HG03066 (cell line): ENCODE measurements around the gene CR1L.
"Not testable (repeated sequence)": the region's sequence is repeated elsewhere in the genome, so short reads cannot be mapped to it uniquely, and the experiment has no call there.

Experiments
- ATAC-seq: cut with Tn5 transposase; IDR thresholded peaks from one replicate; pipeline ENCODE4 v1.9.1; 2021; ENCODE audit warnings: low read depth; ENCODE audit not compliant: unreplicated experiment

CR1L gene

GRCh38 chr1:207676153-207676552 lies 31.2 kb downstream of the CR1L start:
- ATAC-seq, result no peak

- not testable (repeated sequence) for ATAC-seq
Observed at GRCh38 chr1:207680590-207681388, 35.9 kb downstream of the CR1L start.

GRCh38 chr1:207682872-207683434 lies 38.0 kb downstream of the CR1L start:
- not testable (repeated sequence) for ATAC-seq

- ATAC-seq, result not testable (repeated sequence)
Observed at GRCh38 chr1:207690551-207690950, 45.6 kb downstream of the CR1L start.

GRCh38 chr1:207691010-207691409 lies 46.1 kb downstream of the CR1L start:
- no peak for ATAC-seq

GRCh38 chr1:207691841-207692240 lies 46.9 kb downstream of the CR1L start:
- no peak for ATAC-seq

GRCh38 chr1:207692291-207692690 lies 47.4 kb downstream of the CR1L start:
- not testable (repeated sequence) for ATAC-seq

GRCh38 chr1:207695891-207696290 lies 51.0 kb downstream of the CR1L start:
- no peak for ATAC-seq

GRCh38 chr1:207698822-207699483 lies 54.0 kb downstream of the CR1L start:
- ATAC-seq, result no peak

GRCh38 chr1:207702317-207702716 lies 57.4 kb downstream of the CR1L start:
- ATAC-seq, result no peak

- ATAC-seq, result no peak
Observed at GRCh38 chr1:207703712-207704111, 58.8 kb downstream of the CR1L start.

- ATAC-seq, result not testable (repeated sequence)
Observed at GRCh38 chr1:207708004-207708403, 63.1 kb downstream of the CR1L start.

GRCh38 chr1:207711285-207711684 lies 66.4 kb downstream of the CR1L start:
- ATAC-seq, result no peak

GRCh38 chr1:207712701-207713100 lies 67.8 kb downstream of the CR1L start:
- not testable (repeated sequence) for ATAC-seq

GRCh38 chr1:207713529-207713928 lies 68.6 kb downstream of the CR1L start:
- ATAC-seq, result no peak

- ATAC-seq, result no peak
Observed at GRCh38 chr1:207719234-207719633, 74.3 kb downstream of the CR1L start.

- not testable (repeated sequence) for ATAC-seq
Observed at GRCh38 chr1:207728200-207728858, 83.4 kb downstream of the CR1L start.

- ATAC-seq, result not testable (repeated sequence)
Observed at GRCh38 chr1:207737503-207738157, 92.7 kb downstream of the CR1L start.

GRCh38 chr1:207738158-207738659 lies 93.3 kb downstream of the CR1L start:
- ATAC-seq, result not testable (repeated sequence)

- no peak for ATAC-seq
Observed at GRCh38 chr1:207740207-207740606, 95.3 kb downstream of the CR1L start.
